Smooth muscle cell of the pulmonary artery (primary cell): ENCODE results near the gene CLTA. TPM values are rescaled to one million over a fixed set of nuclear protein-coding genes. Genes with fewer than 3 reads are reported as not detected.

Experiments
- total RNA-seq: library from RNA; depleted of rRNA; stranded (reverse); fragments of >200 nt; gene quantifications from 2 replicates; pipeline ENCODE4 v1.2.3, GENCODE V29; 2014

Gene CLTA
- 158 and 167 TPM in 2 replicates for total RNA-seq

GRCh38 chr9:36190388-36191289, at the start of gene CLTA:
Gene CLTA (plus strand): TSS chr9:36190921. CDS start chr9:36191057, 136 bp downstream.

GRCh38 chr9:36169166-36169565, 21.6 kb upstream of the CLTA start, which contains the start of gene CCIN:
Gene CCIN (plus strand): TSS chr9:36169388. CDS start chr9:36169503, 115 bp downstream.

GRCh38 chr9:36258208-36258995, 67.7 kb downstream of the CLTA start, which contains the start of gene GNE:
Gene GNE (minus strand): TSS chr9:36258448. CDS start chr9:36249355, 9,093 bp downstream.

Other genes with a start within 250 kb of the CLTA start
- not detected in 2 replicates for gene OR2S2, start 232.8 kb upstream of the CLTA start, total RNA-seq
- gene RECK, start 154.0 kb upstream of the CLTA start, total RNA-seq, result 39.0 and 75.2 TPM in 2 replicates
- gene GLIPR2, start 54.2 kb upstream of the CLTA start, total RNA-seq, result 18.8 and 27.0 TPM in 2 replicates
- gene CCIN, start 21.5 kb upstream of the CLTA start, total RNA-seq, result 3.6 and 3.7 TPM in 2 replicates
- gene GNE, start 67.5 kb downstream of the CLTA start, total RNA-seq, result 31.3 and 36.0 TPM in 2 replicates
- gene RNF38, start 209.3 kb downstream of the CLTA start, total RNA-seq, result 13.6 and 14.4 TPM in 2 replicates